ENCODE results near the gene PHLPP1.
"Not testable (repeated sequence)": the region's sequence is repeated elsewhere in the genome, so short reads cannot be mapped to it uniquely, and the experiment has no call there.

The PHLPP1 gene

GRCh38 chr18:62717925-62718800, 2.8 kb downstream of the PHLPP1 start:
- DNase-seq: no peak

DNA sequence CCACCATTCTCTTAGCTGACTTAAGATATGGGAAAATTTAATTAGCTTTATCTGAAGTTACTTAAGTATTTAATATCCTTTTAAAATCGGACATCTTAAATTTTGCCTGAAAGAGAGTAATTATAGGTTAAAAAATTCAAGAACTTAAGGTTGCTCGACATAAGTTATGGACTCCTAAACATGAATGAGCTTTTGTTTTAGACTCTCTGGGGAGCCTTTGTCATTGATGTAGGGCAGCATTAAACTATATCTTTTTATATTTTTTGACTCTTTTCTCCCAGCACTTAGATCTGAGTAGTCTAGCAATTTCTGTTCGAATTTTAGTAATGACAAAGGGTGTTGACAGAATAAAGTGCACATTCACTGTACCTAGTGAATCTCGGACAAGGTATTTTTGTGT, 4.7 kb downstream of the PHLPP1 start:
- DNase-seq: no peak

DNA sequence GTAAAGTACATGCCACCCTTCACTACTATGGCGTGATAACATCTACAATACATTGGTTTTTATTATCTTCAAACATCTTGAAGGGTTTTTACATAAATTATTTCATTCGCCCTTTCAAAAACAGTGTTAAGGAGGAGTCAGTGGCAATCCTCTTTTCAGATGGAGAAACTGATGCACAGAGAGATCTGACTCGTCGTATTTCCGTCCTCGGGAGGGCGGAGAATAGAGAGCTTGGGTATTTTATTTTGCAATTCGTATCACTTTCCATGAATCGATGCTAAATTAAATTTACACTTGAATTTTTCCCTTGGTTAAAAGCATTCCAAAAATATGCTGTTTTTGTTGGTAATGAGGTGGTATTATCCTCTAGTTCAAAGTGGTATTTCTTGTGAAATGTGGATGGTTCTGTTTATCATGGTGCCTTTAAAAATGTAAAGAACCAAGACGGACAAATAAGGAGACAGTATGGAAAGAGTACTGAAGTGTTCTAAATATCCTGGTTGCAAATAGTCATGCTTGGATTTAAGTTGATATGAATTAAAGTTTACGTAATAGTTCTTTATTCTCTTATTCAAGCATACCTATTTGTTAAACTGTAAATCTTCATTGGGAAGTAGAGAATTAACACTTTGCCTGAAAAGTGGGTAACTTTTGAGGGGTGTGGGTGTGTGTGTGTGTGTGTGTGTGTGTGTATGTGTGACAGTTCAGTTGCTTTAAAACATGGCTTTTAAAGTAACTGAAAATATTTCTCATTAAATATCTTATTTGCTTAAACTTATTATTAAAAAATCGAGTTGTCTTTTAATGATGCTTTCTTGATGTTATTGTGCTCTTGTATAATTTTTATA, 5.6 kb downstream of the PHLPP1 start:
- DNase-seq: no peak

DNA sequence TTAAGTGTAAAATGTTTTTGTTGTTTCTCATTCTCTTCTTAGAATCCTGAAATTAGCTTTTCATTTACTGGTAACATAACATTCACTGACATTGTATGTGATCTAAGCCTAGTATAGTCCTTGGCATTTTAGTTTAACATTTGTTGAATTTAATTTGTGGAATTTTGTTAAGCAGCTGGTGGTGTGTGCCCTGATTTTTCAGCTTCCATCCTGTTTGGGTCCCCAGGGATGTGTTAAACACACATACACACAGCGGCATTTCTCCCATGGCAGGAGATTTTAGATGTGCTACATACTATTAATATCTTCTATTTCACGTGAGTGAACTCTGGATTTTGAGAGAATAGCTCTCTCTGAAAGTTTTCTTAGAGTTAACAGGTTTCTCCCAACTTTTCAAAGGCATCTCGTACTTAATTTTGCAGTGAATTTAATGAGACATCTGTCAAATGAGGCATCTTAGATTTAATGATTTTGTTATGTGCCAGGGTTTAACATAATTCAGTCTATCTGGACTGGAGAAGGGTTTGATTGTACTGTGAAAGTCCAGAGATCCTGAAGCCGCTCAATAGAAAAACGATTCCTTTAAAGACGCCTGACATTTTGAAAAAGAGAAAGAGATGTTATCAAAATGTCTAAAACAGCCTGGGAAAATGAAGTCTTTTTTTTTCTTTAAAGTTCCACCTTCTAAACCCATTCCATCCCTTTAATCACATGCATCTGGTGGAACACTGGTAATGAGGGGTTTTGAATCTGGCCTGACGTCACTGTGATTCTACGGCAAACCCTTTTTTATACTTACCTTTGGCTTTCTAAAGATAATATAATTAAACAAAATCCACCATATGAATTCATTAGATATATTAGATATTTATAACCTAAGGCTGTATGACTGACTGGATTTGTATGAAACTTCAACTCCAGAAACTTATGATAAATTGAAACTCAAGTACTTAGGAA, 6.8 kb downstream of the PHLPP1 start:
- no peak for DNase-seq

DNA sequence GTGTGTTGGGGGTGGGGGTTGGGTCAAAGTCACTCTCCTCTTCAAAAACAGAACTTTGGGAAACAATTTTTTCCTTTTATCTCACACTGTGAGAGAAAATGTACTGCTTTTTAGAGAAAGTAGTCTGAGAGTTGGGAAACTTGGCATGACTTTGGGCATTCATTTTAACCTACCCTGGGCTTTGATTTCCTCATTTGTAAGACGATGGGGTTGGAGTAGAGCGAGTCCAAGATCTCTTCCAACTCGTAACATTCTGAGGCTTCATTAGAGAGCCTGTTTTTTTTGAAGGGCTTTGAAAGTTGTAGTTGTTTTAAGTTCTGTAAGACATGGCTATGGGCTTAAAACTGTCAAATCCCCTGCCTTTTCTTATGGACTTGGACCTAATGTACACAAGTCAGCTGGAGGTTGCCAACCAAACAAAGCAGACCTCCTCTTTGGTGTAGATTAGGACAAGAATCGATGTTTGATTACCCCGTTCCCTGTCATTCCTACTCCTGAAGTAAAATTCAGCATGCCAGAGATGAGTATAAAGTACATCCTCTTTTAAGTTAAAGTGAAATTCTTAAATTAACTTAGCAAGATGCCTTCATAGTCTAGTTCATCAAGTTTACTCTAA, 8.4 kb downstream of the PHLPP1 start:
- DNase-seq: no peak

GRCh38 chr18:62725896-62726295, 10.6 kb downstream of the PHLPP1 start:
- no peak for DNase-seq

GRCh38 chr18:62728254-62728653, 12.9 kb downstream of the PHLPP1 start:
- no peak for DNase-seq

DNA sequence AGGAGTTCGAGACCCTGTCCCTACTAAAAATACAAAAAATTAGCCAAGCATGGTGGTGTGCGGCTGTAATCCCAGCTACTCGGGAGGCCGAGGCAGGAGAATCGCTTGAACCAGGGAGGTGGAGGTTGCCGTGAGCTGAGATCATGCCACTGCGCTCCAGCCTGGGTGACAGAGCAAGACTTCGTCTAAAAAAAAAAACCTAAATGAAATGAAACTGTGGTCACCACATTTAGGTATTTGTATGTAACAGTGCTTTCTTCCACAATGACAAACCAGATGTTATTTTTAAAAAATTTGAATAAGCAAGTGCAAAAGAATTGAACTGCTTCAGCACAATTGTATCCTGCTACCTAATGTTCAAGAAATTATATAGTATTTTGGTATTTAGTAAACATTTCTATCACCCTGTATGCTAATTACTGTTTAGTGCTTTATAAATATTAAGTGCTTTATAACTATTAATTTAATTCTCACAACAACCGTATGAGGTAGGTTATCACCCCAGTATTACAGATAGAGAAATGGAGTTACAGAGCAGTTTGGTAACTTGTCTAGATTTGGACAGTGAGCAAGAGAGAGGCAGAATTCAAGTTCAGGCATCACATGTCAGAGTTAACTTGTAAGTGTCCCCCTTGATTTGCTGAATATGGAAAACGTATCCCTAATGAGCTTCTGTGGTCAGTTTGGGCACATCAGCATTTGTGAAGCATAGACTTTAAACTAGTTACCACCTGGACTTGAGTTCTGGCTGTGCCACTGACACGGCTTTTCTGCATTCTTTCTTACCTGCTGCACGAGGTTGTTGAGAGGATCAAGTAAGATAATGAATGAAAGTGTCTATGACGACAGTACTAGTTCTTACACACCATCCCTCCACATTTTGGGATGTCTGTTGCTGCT, 14.4 kb downstream of the PHLPP1 start:
- DNase-seq: no peak

DNA sequence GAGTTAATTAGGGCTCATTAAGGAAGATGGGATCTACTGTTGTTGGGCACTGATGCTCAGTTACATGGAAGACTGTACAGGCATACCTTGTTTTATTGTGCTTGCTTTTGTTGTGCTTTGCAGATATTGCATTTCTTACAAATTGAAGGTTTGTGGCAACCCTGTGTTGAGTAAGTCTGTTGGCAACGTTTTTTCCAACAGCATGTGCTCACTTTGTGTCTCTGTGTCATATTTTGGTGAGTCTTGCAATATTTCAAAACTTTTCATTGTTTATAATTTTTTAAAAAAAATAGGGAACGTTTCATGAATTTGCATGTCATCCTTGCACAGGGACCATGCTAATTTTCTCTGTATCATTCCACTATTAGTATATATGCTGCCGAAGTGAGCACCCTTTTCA, 15.6 kb downstream of the PHLPP1 start:
- DNase-seq: no peak

- DNase-seq: no peak
Observed at GRCh38 chr18:62732617-62733016, 17.3 kb downstream of the PHLPP1 start.

DNA sequence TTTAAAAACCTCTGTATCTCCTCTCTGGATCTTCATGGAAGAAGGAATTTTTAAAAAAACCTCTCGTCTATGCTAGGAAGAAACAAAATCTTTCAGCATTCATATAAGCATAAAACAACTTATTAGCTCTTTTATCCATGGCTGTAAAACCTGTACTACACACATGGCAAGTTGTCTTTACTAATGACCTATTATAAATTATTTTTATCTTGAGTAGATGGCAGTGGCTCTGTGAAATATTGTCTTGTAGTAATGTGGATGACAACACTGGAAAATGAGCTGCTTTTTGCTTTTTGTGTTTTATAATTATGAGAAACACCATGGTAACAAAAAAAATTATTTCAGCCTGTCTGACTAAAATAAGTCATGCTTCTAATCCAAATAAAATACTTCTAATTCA, 18.9 kb downstream of the PHLPP1 start:
- no peak for DNase-seq

DNA sequence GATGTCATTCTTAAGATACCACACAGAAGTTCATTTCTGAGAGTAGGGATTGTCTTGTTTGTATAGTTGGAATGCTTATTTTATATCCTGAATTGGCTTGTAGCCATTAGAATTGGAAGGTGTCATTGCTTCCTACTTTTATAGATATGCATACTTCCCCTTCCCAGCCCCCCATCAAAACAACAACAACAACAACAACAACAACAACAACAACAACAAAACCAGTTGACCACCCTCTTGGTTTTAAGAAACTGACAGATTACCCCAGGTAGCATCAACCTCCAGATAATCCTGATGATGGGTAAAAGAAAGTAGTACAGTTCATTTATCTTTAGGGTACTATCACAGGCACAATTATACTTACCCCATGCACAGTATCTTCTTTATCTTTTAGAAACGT, 20.0 kb downstream of the PHLPP1 start:
- no peak for DNase-seq

GRCh38 chr18:62736077-62736855, 20.9 kb downstream of the PHLPP1 start:
- no peak for DNase-seq

DNA sequence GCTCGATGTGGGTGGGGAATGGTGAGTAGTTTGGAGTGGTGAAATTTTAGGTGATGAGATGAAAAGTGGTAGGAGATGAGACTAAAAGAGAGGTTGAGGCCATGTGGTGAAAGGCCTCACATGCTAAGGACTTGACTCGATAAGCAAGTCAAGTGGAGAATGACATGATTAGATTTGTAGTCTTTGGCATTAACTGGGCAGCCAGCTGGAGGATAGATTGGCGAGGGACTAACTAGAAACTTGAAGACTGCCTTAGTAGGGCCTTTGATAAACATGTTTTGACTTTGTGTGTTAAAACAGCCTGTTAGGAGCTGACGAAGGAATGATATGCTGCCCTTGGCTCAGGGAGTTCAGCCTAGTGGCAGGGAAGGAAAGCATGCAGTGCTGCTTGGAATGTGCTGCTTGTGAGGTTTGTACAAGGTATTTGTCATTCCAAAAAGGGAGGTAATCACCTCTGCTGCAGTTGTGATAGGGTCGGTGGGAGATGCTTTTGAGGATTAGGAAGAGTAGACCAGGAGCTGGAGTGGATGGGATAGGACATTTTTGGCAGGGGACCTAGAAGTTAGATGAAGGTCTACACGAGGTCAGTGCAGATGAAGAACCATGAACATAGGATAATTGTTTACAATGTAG, 22.0 kb downstream of the PHLPP1 start:
- DNase-seq: no peak

- no peak for DNase-seq
Observed at GRCh38 chr18:62738639-62739038, 23.3 kb downstream of the PHLPP1 start.

- no peak for DNase-seq
Observed at GRCh38 chr18:62739911-62740310, 24.6 kb downstream of the PHLPP1 start.

DNA sequence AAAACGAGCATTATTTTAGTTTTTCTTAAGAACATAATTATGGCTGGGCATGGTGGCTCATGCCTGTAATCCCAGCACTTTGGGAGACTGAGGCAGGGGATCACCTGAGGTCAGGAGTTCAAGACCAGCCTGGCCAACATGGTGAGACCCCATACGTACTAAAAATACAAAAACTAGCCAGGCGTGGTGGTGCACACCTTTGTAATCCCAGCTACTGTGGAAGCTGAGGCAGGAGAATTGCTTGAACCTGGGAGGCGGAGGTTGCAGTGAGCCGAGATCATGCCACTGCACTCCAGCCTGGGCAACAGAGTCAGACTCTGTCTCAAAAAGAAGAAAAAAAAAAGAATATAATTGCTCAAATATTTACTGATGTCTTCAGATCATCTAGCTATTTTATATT, 25.3 kb downstream of the PHLPP1 start:
- DNase-seq: not testable (repeated sequence)

DNA sequence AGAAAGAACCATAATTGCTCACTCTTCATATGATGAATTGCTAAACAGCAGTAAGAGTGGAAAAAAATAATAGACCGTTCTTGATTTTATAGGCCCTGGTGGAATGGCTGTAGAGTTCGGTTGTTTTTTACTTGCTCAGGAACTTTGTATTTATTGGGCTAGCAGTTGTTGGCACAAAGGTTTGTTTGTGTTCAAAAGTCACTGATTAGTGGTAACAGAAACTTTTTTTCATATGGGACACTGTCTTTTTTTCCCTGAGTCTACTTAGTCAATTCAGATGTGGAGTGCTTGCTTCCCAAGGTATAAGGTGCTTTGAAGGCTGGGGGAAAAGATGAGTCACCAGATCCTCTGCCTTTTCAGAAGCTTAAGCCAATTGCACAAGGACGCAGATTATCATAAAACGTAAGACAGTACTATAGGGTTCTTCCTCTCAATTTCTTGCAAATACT, 25.8 kb downstream of the PHLPP1 start:
- DNase-seq: no peak

- DNase-seq: no peak
Observed at GRCh38 chr18:62741584-62741983, 26.2 kb downstream of the PHLPP1 start.

Measured in activated effector memory CD4-positive, alpha-beta T cell treated with Interleukin-2 at 50 U/mL for 16 hours (primary cell).